ENCODE results near the gene NINL. TPM values are rescaled to one million over a fixed set of nuclear protein-coding genes. Genes with fewer than 3 reads are reported as not detected.

NINL gene
- total RNA-seq, 1 experiment from 2014 or later, result 7.2 TPM

- Histone ChIP-seq H3K36me3 (ENCODE audit: control insufficient read depth in 1 of 2, insufficient read depth in 2 of 2, low read length in 2 of 2) (no peaks in the 10 kb centered on the region), H3K27me3 (ENCODE audit: insufficient read depth, low read length) (no peaks in the 10 kb centered on the region), H4K20me1 (ENCODE audit: insufficient read depth) (no peaks in the 10 kb centered on the region), H3K9me3 (ENCODE audit: control insufficient read depth in 1 of 2, insufficient read depth in 1 of 2, low read depth in 1 of 2, low read length in 2 of 2) (no peaks in the 10 kb centered on the region), H3K4me1 (ENCODE audit: control insufficient read depth in 1 of 2, insufficient read depth in 2 of 2, low read length in 2 of 2) (peaks cover 0 to 6% of the 10 kb centered on the region in 2 experiments; a peak in 1 of 4 replicates), H3K79me2 (ENCODE audit: insufficient read depth, low read length) (no peaks in the 10 kb centered on the region), H3K27ac (ENCODE audit: low read depth, low read length) (no peak overlapping the region), H3K4me2 (ENCODE audit: low read length) (no peak overlapping the region), H3K9me2 (ENCODE audit: insufficient read depth) (no peaks in the 10 kb centered on the region), H3K9ac (ENCODE audit: low read length) (no peak overlapping the region), H3K4me3 (replicated peaks in 1 of 2; ENCODE audit: low read depth in 1 of 2, low read length in 2 of 2) (no peak overlapping the region), H2AFZ (ENCODE audit: low read depth, low read length, poor library complexity, severe bottlenecking) (no peak overlapping the region)
- no peak for DNase-seq (ENCODE audit: low read depth, low spot score)
- ChIA-PET CTCF (no interaction called here), POLR2A (no interaction called here), RAD21 (ENCODE audit: low non-redundant PET in 1 of 2, low total read pairs in 2 of 2, uncharacterized antibody in 2 of 2, unreplicated experiment in 2 of 2) (no interaction called here)
- intact Hi-C loops (cut with micrococcal nuclease), result no loop called here
- ATAC-seq, result no peak
- TF ChIP-seq JUND (IDR thresholded peaks at IDR 0.05), result no peak
- no peak for TF ChIP-seq SP1 (IDR thresholded peaks at IDR 0.05; ENCODE audit: low read depth)
- no peak for TF ChIP-seq CBX3 (IDR thresholded peaks at IDR 0.05; ENCODE audit: low read depth)
- TF ChIP-seq POLR2AphosphoS5 (IDR thresholded peaks at IDR 0.05; ENCODE audit: low read depth, low read length), result no peak
- TF ChIP-seq SIN3A (IDR thresholded peaks at IDR 0.05; ENCODE audit: low read depth), result no peak
- TF ChIP-seq SRF (IDR thresholded peaks at IDR 0.05; ENCODE audit: low read depth), result no peak
- TF ChIP-seq ZBTB33 (IDR thresholded peaks at IDR 0.05; ENCODE audit: extremely low read depth, insufficient replicate concordance, low read length), result no peak
- TF ChIP-seq EZH2phosphoT487 (IDR thresholded peaks at IDR 0.05; ENCODE audit: borderline replicate concordance), result no peak
- TF ChIP-seq TCF7L2 (IDR thresholded peaks at IDR 0.05; ENCODE audit: borderline replicate concordance, extremely low read depth, insufficient read depth, insufficient read length), result no peak
- TF ChIP-seq FOSL1 (IDR thresholded peaks at IDR 0.05; ENCODE audit: low read depth), result no peak
- TF ChIP-seq EZH2 (IDR thresholded peaks at IDR 0.05), result no peak
- TF ChIP-seq CTCF (IDR thresholded peaks at IDR 0.05 in 2 of 3, conservative IDR thresholded peaks at IDR 0.05 in 1 of 3; ENCODE audit: borderline replicate concordance in 1 of 3, insufficient read depth in 1 of 3, low read depth in 2 of 3, low read length in 2 of 3), result no peak
- TF ChIP-seq EGR1 (IDR thresholded peaks at IDR 0.05; ENCODE audit: low read depth), result no peak
- TF ChIP-seq YY1 (IDR thresholded peaks at IDR 0.05; ENCODE audit: extremely low read depth, insufficient replicate concordance, low read depth, low read length), result no peak
- TF ChIP-seq REST (IDR thresholded peaks at IDR 0.05; ENCODE audit: low read depth), result no peak
- TF ChIP-seq RAD21 (IDR thresholded peaks at IDR 0.05; ENCODE audit: low read depth), result no peak
- TF ChIP-seq ATF3 (IDR thresholded peaks at IDR 0.05), result no peak
- BruUV-seq (replicated peaks), result no TSS peak
Measured at GRCh38 chr20:25525295-25525694, 60.0 kb downstream of the NINL start.
